ENCODE results near the gene AMY1A. TPM values are rescaled to one million over a fixed set of nuclear protein-coding genes. Genes with fewer than 3 reads are reported as not detected.
"Not testable (repeated sequence)": the region's sequence is repeated elsewhere in the genome, so short reads cannot be mapped to it uniquely, and the experiment has no call there.

The AMY1A gene
- polyA plus RNA-seq, 1 donor (not counting 4 experiments of a cell fraction or from before 2014, with no cell fraction given), result not detected

GRCh38 chr1:103676335-103676734, 20.8 kb downstream of the AMY1A start:
- DNase-seq (ENCODE audit: low read depth, low spot score); H3K4me2 ChIP-seq (ENCODE audit: control insufficient read depth, extremely low read depth, insufficient read depth, low read depth, low read length); H3K4me1 ChIP-seq (ENCODE audit: control insufficient read depth, extremely low read depth, insufficient read depth, low read length); dilution Hi-C loops (cut with MboI; ENCODE audit: extremely low pct_ligation_motif_present, low sequenced_read_pairs); H3K4me3 ChIP-seq (ENCODE audit: control insufficient read depth in 2 of 3, extremely low read depth in 1 of 3, insufficient read depth in 2 of 3, low read depth in 1 of 3, low read length in 3 of 3); H3K27me3 ChIP-seq (ENCODE audit: control insufficient read depth, extremely low read depth, insufficient read depth, low read length); FAIRE-seq; H3K9ac ChIP-seq (ENCODE audit: control insufficient read depth, extremely low read depth, insufficient read depth, low read length); H3K79me2 ChIP-seq (ENCODE audit: control insufficient read depth, insufficient read depth, low read length); H3K9me3 ChIP-seq (ENCODE audit: control insufficient read depth, low read depth, low read length); H3K9me1 ChIP-seq (ENCODE audit: control insufficient read depth, extremely low read depth, insufficient read depth, low read length); H2AFZ ChIP-seq (ENCODE audit: control insufficient read depth, low read length); H4K20me1 ChIP-seq (ENCODE audit: control insufficient read depth, extremely low read depth, insufficient read depth, low read length); H3K36me3 ChIP-seq (ENCODE audit: control insufficient read depth in 2 of 2, extremely low read depth in 1 of 2, insufficient read depth in 2 of 2, low read length in 2 of 2); H3K27ac ChIP-seq (ENCODE audit: control insufficient read depth, insufficient read depth, low read length): not testable (repeated sequence)

GRCh38 chr1:103696110-103696509, 40.5 kb downstream of the AMY1A start, which contains the start of gene AMY1B:
Gene AMY1B, minus strand, starts transcription at chr1:103696210. Its CDS starts 571 bp downstream, at chr1:103695639.
- H4K20me1 ChIP-seq (ENCODE audit: control insufficient read depth, extremely low read depth, insufficient read depth, low read length); FAIRE-seq; H3K79me2 ChIP-seq (ENCODE audit: control insufficient read depth, insufficient read depth, low read length); H3K9me1 ChIP-seq (ENCODE audit: control insufficient read depth, extremely low read depth, insufficient read depth, low read length); H3K4me3 ChIP-seq (ENCODE audit: control insufficient read depth in 2 of 3, extremely low read depth in 1 of 3, insufficient read depth in 2 of 3, low read depth in 1 of 3, low read length in 3 of 3); H3K9me3 ChIP-seq (ENCODE audit: control insufficient read depth, low read depth, low read length); dilution Hi-C loops (cut with MboI; ENCODE audit: extremely low pct_ligation_motif_present, low sequenced_read_pairs); H3K27me3 ChIP-seq (ENCODE audit: control insufficient read depth, extremely low read depth, insufficient read depth, low read length); H3K4me1 ChIP-seq (ENCODE audit: control insufficient read depth, extremely low read depth, insufficient read depth, low read length); H3K4me2 ChIP-seq (ENCODE audit: control insufficient read depth, extremely low read depth, insufficient read depth, low read depth, low read length); H3K36me3 ChIP-seq (ENCODE audit: control insufficient read depth in 2 of 2, extremely low read depth in 1 of 2, insufficient read depth in 2 of 2, low read length in 2 of 2); H2AFZ ChIP-seq (ENCODE audit: control insufficient read depth, low read length); H3K9ac ChIP-seq (ENCODE audit: control insufficient read depth, extremely low read depth, insufficient read depth, low read length); H3K27ac ChIP-seq (ENCODE audit: control insufficient read depth, insufficient read depth, low read length); DNase-seq (ENCODE audit: low read depth, low spot score): not testable (repeated sequence)

GRCh38 chr1:103697430-103697829, 41.9 kb downstream of the AMY1A start:
- H3K4me1 ChIP-seq (ENCODE audit: control insufficient read depth, extremely low read depth, insufficient read depth, low read length); H3K36me3 ChIP-seq (ENCODE audit: control insufficient read depth in 2 of 2, extremely low read depth in 1 of 2, insufficient read depth in 2 of 2, low read length in 2 of 2); H3K9me3 ChIP-seq (ENCODE audit: control insufficient read depth, low read depth, low read length); DNase-seq (ENCODE audit: low read depth, low spot score); H3K4me2 ChIP-seq (ENCODE audit: control insufficient read depth, extremely low read depth, insufficient read depth, low read depth, low read length); H3K9me1 ChIP-seq (ENCODE audit: control insufficient read depth, extremely low read depth, insufficient read depth, low read length); H4K20me1 ChIP-seq (ENCODE audit: control insufficient read depth, extremely low read depth, insufficient read depth, low read length); H3K79me2 ChIP-seq (ENCODE audit: control insufficient read depth, insufficient read depth, low read length); H3K9ac ChIP-seq (ENCODE audit: control insufficient read depth, extremely low read depth, insufficient read depth, low read length); dilution Hi-C loops (cut with MboI; ENCODE audit: extremely low pct_ligation_motif_present, low sequenced_read_pairs); H3K27ac ChIP-seq (ENCODE audit: control insufficient read depth, insufficient read depth, low read length); H3K27me3 ChIP-seq (ENCODE audit: control insufficient read depth, extremely low read depth, insufficient read depth, low read length); H3K4me3 ChIP-seq (ENCODE audit: control insufficient read depth in 2 of 3, extremely low read depth in 1 of 3, insufficient read depth in 2 of 3, low read depth in 1 of 3, low read length in 3 of 3); H2AFZ ChIP-seq (ENCODE audit: control insufficient read depth, low read length); FAIRE-seq: not testable (repeated sequence)

- H3K4me1 ChIP-seq (ENCODE audit: control insufficient read depth, extremely low read depth, insufficient read depth, low read length); H3K9me3 ChIP-seq (ENCODE audit: control insufficient read depth, low read depth, low read length); H3K9me1 ChIP-seq (ENCODE audit: control insufficient read depth, extremely low read depth, insufficient read depth, low read length); H3K4me3 ChIP-seq (ENCODE audit: control insufficient read depth in 2 of 3, extremely low read depth in 1 of 3, insufficient read depth in 2 of 3, low read depth in 1 of 3, low read length in 3 of 3); H3K79me2 ChIP-seq (ENCODE audit: control insufficient read depth, insufficient read depth, low read length); DNase-seq (ENCODE audit: low read depth, low spot score); H3K4me2 ChIP-seq (ENCODE audit: control insufficient read depth, extremely low read depth, insufficient read depth, low read depth, low read length); H3K27me3 ChIP-seq (ENCODE audit: control insufficient read depth, extremely low read depth, insufficient read depth, low read length); H3K27ac ChIP-seq (ENCODE audit: control insufficient read depth, insufficient read depth, low read length); H3K36me3 ChIP-seq (ENCODE audit: control insufficient read depth in 2 of 2, extremely low read depth in 1 of 2, insufficient read depth in 2 of 2, low read length in 2 of 2); FAIRE-seq; H4K20me1 ChIP-seq (ENCODE audit: control insufficient read depth, extremely low read depth, insufficient read depth, low read length); dilution Hi-C loops (cut with MboI; ENCODE audit: extremely low pct_ligation_motif_present, low sequenced_read_pairs); H2AFZ ChIP-seq (ENCODE audit: control insufficient read depth, low read length); H3K9ac ChIP-seq (ENCODE audit: control insufficient read depth, extremely low read depth, insufficient read depth, low read length): not testable (repeated sequence)
Observed at GRCh38 chr1:103700669-103701068, 45.1 kb downstream of the AMY1A start.

GRCh38 chr1:103701256-103701655, 45.7 kb downstream of the AMY1A start:
- H2AFZ ChIP-seq (ENCODE audit: control insufficient read depth, low read length); H3K9ac ChIP-seq (ENCODE audit: control insufficient read depth, extremely low read depth, insufficient read depth, low read length); H3K27me3 ChIP-seq (ENCODE audit: control insufficient read depth, extremely low read depth, insufficient read depth, low read length); H3K79me2 ChIP-seq (ENCODE audit: control insufficient read depth, insufficient read depth, low read length); H3K4me2 ChIP-seq (ENCODE audit: control insufficient read depth, extremely low read depth, insufficient read depth, low read depth, low read length); H3K4me1 ChIP-seq (ENCODE audit: control insufficient read depth, extremely low read depth, insufficient read depth, low read length); H3K9me3 ChIP-seq (ENCODE audit: control insufficient read depth, low read depth, low read length); DNase-seq (ENCODE audit: low read depth, low spot score); H3K9me1 ChIP-seq (ENCODE audit: control insufficient read depth, extremely low read depth, insufficient read depth, low read length); H3K4me3 ChIP-seq (ENCODE audit: control insufficient read depth in 2 of 3, extremely low read depth in 1 of 3, insufficient read depth in 2 of 3, low read depth in 1 of 3, low read length in 3 of 3); H3K27ac ChIP-seq (ENCODE audit: control insufficient read depth, insufficient read depth, low read length); H3K36me3 ChIP-seq (ENCODE audit: control insufficient read depth in 2 of 2, extremely low read depth in 1 of 2, insufficient read depth in 2 of 2, low read length in 2 of 2); H4K20me1 ChIP-seq (ENCODE audit: control insufficient read depth, extremely low read depth, insufficient read depth, low read length); FAIRE-seq; dilution Hi-C loops (cut with MboI; ENCODE audit: extremely low pct_ligation_motif_present, low sequenced_read_pairs): not testable (repeated sequence)

Data from keratinocyte (primary cell).